ENCODE data around the gene MARVELD2.
A peak's percentile ranks its signal among the peaks of the same experiment; 100 is the strongest.
"Not testable (repeated sequence)": the region's sequence is repeated elsewhere in the genome, so short reads cannot be mapped to it uniquely, and the experiment has no call there.

MARVELD2 gene, protein sequence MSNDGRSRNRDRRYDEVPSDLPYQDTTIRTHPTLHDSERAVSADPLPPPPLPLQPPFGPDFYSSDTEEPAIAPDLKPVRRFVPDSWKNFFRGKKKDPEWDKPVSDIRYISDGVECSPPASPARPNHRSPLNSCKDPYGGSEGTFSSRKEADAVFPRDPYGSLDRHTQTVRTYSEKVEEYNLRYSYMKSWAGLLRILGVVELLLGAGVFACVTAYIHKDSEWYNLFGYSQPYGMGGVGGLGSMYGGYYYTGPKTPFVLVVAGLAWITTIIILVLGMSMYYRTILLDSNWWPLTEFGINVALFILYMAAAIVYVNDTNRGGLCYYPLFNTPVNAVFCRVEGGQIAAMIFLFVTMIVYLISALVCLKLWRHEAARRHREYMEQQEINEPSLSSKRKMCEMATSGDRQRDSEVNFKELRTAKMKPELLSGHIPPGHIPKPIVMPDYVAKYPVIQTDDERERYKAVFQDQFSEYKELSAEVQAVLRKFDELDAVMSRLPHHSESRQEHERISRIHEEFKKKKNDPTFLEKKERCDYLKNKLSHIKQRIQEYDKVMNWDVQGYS

DNA sequence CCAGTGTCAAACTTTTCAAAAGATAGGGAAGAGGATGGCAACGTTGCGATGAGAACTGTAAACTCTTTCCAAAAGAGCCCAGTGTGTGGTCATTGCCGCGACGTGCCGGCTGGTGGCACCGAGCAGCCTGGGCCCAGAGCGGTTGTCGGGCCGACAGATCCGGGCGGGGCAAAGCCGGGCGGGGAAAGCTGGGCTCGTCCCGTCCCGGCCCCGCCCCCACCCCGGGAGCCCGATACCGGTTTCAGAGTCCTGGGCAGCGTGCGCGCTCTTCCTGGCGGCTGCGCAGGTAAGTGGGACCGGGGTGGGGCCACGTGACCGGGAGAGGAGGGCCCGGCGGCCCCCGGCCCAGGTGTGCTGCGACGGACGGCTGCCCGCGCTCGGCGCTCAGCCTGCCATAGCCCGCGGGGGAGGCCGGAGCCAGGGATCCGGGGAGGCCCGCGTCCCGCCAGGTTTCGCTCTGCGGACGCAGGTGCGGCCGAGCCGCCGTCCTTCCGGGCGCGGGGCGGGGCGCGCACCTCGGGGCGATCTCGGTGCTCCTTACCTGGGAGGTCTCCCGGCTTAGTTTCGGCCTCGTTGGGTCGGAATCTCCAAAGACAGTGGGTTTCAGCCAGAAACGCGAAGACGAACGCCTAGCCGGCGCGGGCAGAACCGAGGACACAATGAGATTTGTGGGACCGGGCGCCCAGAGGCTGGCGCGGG is at the start of gene MARVELD2:
TSS of gene MARVELD2 (plus strand) at position 232 of the 699 bp plus-strand sequence. CDS start 4,270 bp downstream, outside the sequence.
- DNase-seq, result no peak

- DNase-seq, result no peak
These were observed 47.1 kb upstream of the MARVELD2 start for GRCh38 chr5:69367697-69368279.

GRCh38 chr5:69368458-69369339 is 46.2 kb upstream of the MARVELD2 start:
- no peak for DNase-seq

- DNase-seq, result peak; percentile 19
These were observed 45.4 kb upstream of the MARVELD2 start, which contains the start of the genes AK6, RAD17 and TAF9 for GRCh38 chr5:69369340-69370121. Gene AK6, minus strand, starts transcription at chr5:69369520. Its CDS starts 30 bp downstream, at chr5:69369490. Gene RAD17, plus strand, starts transcription at chr5:69369818. Its CDS starts 2,391 bp downstream, at chr5:69372209. Gene TAF9, minus strand, starts transcription at chr5:69369520. Its CDS starts 3,783 bp downstream, at chr5:69365737.

DNA sequence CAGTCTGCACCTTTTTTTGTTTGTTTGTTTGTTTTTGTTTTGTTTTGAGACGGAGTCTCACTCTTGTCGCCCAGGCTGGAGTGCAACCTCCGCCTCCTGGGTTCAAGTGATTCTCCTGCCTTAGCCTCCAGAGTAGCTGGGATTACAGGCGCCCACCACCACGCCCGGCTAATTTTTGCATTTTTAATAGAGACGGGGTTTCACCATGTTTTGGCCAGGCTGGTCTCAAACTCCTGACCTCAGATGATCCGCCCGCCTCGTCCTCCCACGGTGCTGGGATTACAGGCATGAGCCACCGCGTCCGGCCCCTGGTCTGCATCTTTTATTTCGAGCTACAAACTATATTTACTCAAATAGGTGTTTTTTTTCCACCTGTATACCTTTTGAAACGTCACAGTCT is 44.6 kb upstream of the MARVELD2 start:
- not testable (repeated sequence) for DNase-seq

DNA sequence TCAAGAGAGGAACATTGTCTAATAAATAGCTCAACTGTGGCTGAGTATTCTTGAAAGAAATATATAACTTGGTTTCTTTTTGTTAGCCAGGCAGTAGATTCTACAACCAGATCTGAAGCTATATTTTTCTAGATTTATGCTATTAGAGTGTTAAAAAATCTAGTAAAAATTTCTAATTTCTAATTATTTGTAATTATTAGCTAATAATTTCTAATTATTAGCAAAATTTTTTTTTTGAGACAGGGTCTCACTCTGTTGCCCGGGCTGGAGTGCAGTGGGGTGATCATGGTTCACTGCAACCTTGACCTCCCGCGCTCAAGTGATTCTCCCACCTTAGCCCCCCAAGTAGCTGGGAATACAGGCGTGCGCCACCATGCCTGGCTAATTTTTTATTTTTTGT is 42.5 kb upstream of the MARVELD2 start:
- no peak for DNase-seq

DNA sequence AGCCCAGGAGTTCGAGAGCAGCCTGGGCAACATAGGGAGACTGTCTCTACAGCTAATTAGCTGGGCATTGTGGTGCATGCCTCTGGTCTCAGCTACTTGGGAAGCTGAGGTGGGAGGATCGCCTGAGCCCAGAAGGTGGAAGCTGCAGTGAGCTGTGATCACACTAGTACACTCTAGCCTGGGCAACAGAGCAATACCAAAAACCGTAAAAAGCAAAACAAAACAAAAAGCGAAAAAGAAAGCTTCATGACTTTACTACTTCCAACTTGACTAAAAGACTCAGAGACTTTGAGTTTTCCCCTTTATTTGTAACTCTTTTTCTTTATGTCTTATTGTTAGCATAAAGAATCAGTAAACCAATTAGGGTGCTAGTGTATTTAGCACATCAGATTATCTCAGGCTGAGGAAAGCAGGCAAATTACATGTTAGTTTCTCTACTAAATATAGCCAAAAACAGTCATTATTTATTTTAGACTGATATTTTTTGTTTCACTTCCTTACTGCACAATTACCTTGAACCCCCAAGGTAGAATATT is 39.9 kb upstream of the MARVELD2 start:
- no peak for DNase-seq

DNA sequence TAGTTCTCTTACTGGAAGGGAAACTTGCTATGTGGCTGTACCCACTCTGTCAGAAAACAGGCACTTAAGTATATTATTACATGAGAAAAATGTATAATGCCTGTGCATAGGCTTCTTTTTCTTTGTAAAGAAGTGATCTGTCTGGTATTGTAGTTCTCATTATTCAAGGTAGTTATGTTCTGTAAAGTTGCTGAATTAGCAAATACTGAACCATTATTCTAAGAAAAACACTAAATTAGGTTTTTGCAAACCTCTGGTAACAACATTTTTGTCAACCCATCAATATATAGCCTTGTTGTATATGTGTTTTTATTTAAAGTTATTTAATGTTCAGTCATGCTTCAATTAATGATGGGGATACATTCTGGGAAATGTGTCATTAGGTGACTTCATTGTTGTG is 36.5 kb upstream of the MARVELD2 start:
- no peak for DNase-seq

GRCh38 chr5:69404659-69405330 is 10.1 kb upstream of the MARVELD2 start:
- no peak for DNase-seq

- no peak for DNase-seq
These were observed 655 bp downstream of the MARVELD2 start for GRCh38 chr5:69415584-69415958.

GRCh38 chr5:69416180-69416579 is 1.3 kb downstream of the MARVELD2 start:
- no peak for DNase-seq

DNA sequence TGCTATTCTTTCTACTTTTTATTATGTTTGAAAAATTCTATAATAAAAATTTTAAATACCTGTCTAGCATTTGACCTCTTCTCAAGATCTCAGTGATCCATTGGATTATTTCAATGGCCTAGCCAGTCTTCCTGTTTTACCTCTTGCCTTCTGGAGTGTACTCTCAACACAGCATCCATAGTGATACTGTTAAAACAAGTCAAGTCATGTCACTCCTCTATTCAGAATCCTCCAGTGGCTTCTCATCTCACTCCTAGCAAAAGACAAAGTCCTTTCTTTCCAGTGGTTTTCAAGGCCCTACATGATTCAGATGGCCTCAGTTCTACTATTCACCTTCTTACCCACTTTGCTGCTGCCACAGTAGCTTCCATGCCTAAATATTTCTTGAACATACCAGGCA is 1.8 kb downstream of the MARVELD2 start:
- no peak for DNase-seq

DNA sequence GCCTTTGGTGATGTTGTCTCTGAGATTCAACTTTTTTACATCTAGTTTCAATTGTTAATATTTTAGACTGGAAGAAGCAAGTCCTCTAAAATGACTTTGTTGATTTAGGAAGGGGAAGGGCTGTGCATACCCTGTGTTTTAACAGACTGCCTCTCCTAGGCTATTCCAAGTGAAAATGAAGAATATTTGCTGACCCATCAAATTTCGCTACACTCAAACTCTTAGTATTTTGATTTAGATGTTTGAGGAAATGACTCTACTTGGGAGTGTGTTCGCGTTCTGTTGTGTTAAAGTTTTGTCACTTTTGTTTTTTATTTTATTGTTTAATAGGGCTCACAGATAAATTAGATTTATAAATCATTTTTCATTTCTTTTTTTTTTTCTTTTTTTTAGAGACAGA is 3.6 kb downstream of the MARVELD2 start:
- DNase-seq, result no peak

GRCh38 chr5:69431424-69432303 is 16.7 kb downstream of the MARVELD2 start:
- no peak for DNase-seq

- no peak for DNase-seq
These were observed 17.7 kb downstream of the MARVELD2 start for GRCh38 chr5:69432412-69433206.

- DNase-seq, result not testable (repeated sequence)
These were observed 20.5 kb downstream of the MARVELD2 start for GRCh38 chr5:69435276-69435884.

GRCh38 chr5:69444127-69444754 is 29.3 kb downstream of the MARVELD2 start:
- no peak for DNase-seq

DNA sequence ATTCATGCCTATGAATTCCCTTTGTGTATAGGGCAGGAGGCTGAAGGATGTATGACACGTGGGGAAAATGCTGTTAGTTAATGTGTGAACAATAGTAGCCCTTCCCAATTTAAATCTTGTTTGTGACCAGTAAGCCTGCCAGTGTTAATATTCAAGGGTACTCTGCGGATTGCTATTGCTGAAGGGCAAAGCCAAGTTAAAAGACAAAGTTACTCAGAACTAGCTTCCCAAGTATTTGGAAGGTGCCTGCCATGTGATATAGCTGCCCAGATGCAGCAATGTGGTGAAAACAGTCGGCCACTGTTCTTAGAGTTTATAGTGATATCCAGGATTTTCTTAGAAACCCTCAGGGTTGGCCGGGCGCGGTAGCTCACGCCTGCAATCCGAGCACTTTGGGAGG is 34.6 kb downstream of the MARVELD2 start:
- no peak for DNase-seq
